ENCODE results near the gene PON3. TPM values are rescaled to one million over a fixed set of nuclear protein-coding genes. Genes with fewer than 3 reads are reported as not detected.

The PON3 gene
- total RNA-seq, 4 donors from 2014 or later, result 4.2 to 11.8 (median 8.6) TPM

DNA sequence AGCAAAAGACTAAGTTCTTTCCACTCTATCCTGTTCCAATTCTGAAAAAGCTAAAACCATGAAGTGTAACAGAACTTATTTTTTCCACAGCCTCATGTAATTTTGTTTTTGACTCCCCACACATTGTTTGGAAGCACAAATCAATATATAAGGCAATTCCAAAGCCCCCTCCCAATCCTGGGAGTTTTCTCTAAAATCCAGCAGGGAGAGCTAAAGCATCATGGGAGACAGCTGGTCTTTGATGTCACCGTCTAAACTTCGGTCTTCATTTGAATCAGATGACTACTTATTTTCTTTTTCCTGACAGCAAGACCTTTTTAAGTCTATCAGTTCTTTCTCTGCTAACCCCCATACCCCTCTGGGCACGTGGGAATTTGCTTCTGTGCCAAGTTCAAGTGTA lies 38.6 kb downstream of the PON3 start:
- TF ChIP-seq CTCF (IDR thresholded peaks at IDR 0.05), result no peak
- TF ChIP-seq POLR2A (IDR thresholded peaks at IDR 0.05), result no peak
- Histone ChIP-seq H3K4me1 (no peaks in the 10 kb centered on the region), H3K36me3 (no peaks in the 10 kb centered on the region), H3K27ac (no peak overlapping the region), H3K27me3 (no peaks in the 10 kb centered on the region), H3K4me3 (replicated peaks in 1 of 3) (no peak overlapping the region), H3K9me3 (no peaks in the 10 kb centered on the region)
- intact Hi-C loops (cut with DNase I), result no loop called here
- WGBS, 2 donors, result 54% methylated on average over 3 of the region's 3 CpGs
- no peak for DNase-seq

DNA sequence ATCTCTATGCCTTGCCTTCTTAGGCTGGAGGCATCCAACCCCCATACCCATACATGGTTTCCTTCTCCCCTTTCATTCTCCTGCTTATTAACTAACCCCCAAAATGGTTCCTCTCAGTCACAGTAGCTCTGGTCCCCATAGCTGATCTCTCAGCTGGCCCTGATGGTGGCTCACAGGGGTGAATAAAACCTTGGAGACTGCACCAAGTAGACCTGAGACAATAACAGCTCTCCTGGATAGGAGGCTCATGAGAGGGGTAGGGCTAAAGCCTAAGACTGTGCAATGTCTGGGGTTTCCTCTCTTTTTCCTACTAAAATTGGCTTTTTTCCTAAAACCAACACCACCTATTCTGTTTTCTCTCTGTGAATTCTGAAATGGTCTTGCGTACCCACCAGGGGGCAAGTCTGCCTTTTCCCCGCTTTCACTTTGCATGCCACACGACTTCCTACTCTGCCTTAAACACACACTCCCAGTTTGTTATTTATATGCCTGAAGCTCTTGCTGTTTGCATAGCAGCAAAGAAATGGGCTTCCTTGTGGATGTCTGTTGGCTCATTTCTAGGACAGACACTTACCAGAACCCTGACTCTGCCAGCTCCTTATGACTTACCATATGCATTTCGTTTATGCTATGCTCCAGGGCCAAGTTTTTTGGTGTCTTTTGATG lies 53.4 kb downstream of the PON3 start:
- no peak for DNase-seq
- TF ChIP-seq CTCF (IDR thresholded peaks at IDR 0.05), result no peak
- TF ChIP-seq POLR2A (IDR thresholded peaks at IDR 0.05), result no peak
- Histone ChIP-seq H3K9me3 (no peaks in the 10 kb centered on the region), H3K36me3 (no peaks in the 10 kb centered on the region), H3K27me3 (no peaks in the 10 kb centered on the region), H3K4me3 (replicated peaks in 1 of 3) (no peak overlapping the region), H3K27ac (no peak overlapping the region), H3K4me1 (no peaks in the 10 kb centered on the region)
- intact Hi-C loops (cut with DNase I), result no loop called here
- WGBS, 2 donors, result 52 to 66% methylated on average over 4 of the region's 4 CpGs

GRCh38 chr7:95342029-95342428 lies 54.1 kb downstream of the PON3 start:
- intact Hi-C loops (cut with DNase I), result no loop called here
- no peak overlapping the region for H3K4me3 ChIP-seq (replicated peaks in 1 of 3)
- no peaks in the 10 kb centered on the region for H3K36me3 ChIP-seq
- WGBS, 2 donors, result 72 to 92% methylated on average over 3 of the region's 3 CpGs
- H3K9me3 ChIP-seq, result no peaks in the 10 kb centered on the region
- DNase-seq, result no peak
- no peaks in the 10 kb centered on the region for H3K27me3 ChIP-seq
- H3K27ac ChIP-seq, result no peak overlapping the region
- no peak for TF ChIP-seq POLR2A (IDR thresholded peaks at IDR 0.05)
- no peak for TF ChIP-seq CTCF (IDR thresholded peaks at IDR 0.05)
- no peaks in the 10 kb centered on the region for H3K4me1 ChIP-seq

- intact Hi-C loops (cut with DNase I), result no loop called here
- H3K27me3 ChIP-seq, result no peaks in the 10 kb centered on the region
- WGBS, 2 donors, result 81 to 96% methylated on average over 2 of the region's 2 CpGs
- no peak for DNase-seq
- H3K4me3 ChIP-seq (replicated peaks in 1 of 3), result no peak overlapping the region
- H3K36me3 ChIP-seq, result no peaks in the 10 kb centered on the region
- H3K4me1 ChIP-seq, result no peaks in the 10 kb centered on the region
- no peak overlapping the region for H3K27ac ChIP-seq
- no peaks in the 10 kb centered on the region for H3K9me3 ChIP-seq
- TF ChIP-seq POLR2A (IDR thresholded peaks at IDR 0.05) (no peak), CTCF (IDR thresholded peaks at IDR 0.05) (no peak)
These were observed 55.7 kb downstream of the PON3 start for GRCh38 chr7:95340491-95340890.

- Histone ChIP-seq H3K36me3 (no peaks in the 10 kb centered on the region), H3K9me3 (no peaks in the 10 kb centered on the region), H3K27ac (no peak overlapping the region), H3K4me3 (replicated peaks in 1 of 3) (no peak overlapping the region), H3K27me3 (no peaks in the 10 kb centered on the region), H3K4me1 (no peaks in the 10 kb centered on the region)
- intact Hi-C loops (cut with DNase I), result no loop called here
- no peak for DNase-seq
- TF ChIP-seq POLR2A (IDR thresholded peaks at IDR 0.05) (no peak), CTCF (IDR thresholded peaks at IDR 0.05) (no peak)
- 88 to 92% methylated on average over 3 of the region's 3 CpGs for WGBS, 2 donors
These were observed 57.3 kb downstream of the PON3 start for GRCh38 chr7:95338832-95339231.
